ENCODE results near the gene METTL1.
A peak's percentile ranks its signal among the peaks of the same experiment; 100 is the strongest.
"Not testable (repeated sequence)": the region's sequence is repeated elsewhere in the genome, so short reads cannot be mapped to it uniquely, and the experiment has no call there.

Gene METTL1

DNA sequence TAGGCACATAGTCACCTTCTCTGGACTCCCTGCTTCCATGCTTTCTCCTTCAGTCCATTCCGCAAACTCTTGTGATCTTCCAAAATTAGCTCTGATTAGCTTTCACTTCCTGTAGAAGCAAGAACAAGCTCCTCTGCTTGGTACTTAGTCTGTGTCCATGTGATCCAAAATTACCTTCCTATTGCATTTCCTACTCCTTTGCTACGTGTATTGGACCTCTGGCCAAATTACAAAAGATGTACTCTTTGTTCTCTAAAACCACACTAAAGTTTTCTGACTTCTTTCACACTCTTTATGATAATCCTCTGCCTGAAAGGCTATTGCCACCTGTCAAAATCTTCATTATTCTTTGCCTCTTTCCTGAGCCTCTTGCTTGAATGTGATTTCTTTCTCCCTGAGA, 9.9 kb upstream of the METTL1 start:
- H3K4me1 ChIP-seq (ENCODE audit: insufficient read depth, low read length), result no peaks in the 10 kb centered on the region
- peaks cover 8% of the 10 kb centered on the region for H3K36me3 ChIP-seq (ENCODE audit: insufficient read depth, low read length)
- no peaks in the 10 kb centered on the region for H3K9me3 ChIP-seq (ENCODE audit: control insufficient read depth, insufficient read depth, low read length)
- H3K9ac ChIP-seq (ENCODE audit: low read depth, low read length), result no peak overlapping the region

DNA sequence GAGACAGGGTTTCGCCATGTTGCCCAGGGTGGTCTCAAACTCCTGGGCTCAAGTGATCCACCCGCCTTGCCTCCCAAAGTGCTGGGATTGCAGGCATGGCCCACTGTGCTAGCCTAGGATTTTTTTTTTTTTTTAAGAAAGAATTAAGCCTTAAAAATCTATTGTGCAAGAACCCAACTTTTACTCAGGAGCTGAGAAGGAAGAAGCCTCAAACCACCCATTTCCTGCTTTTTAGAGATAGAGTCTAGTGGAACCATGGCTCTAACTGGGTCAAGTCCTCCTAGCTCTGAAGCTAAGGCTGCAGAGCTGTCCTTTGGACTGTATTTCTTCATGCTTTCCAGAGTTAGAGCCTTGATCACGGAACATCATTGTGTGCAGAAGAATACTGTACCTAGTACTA, 9.3 kb upstream of the METTL1 start:
- Histone ChIP-seq H3K9ac (ENCODE audit: low read depth, low read length) (no peak overlapping the region), H3K36me3 (ENCODE audit: insufficient read depth, low read length) (peaks cover 2% of the 10 kb centered on the region; the same call in 1 of the 2 replicates), H3K9me3 (ENCODE audit: control insufficient read depth, insufficient read depth, low read length) (no peaks in the 10 kb centered on the region), H3K4me1 (ENCODE audit: insufficient read depth, low read length) (no peaks in the 10 kb centered on the region)

DNA sequence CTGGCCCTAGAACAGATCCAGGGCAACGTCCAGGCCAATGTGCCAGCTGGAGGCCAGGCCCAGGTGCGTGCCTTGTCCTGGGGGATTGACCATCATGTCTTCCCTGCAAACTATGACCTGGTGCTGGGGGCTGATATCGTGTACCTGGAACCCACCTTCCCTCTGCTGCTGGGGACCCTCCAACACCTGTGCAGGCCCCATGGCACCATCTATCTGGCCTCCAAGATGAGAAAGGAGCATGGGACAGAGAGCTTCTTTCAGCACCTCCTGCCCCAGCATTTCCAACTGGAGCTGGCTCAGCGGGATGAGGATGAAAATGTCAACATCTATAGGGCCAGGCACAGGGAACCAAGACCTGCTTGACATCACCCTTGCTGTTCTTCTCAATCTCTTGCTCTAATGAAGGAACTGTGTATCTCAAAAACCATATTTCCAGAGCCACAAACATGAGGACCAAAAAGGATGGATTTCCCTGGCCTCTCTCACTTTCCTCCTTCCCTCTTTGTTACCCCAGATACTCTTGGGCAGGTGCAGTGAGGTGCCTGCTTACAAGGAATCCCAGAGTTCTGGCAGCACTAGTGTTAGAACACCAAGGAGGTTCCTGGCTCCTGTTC, 8.5 kb upstream of the METTL1 start:
- Histone ChIP-seq H3K9me3 (ENCODE audit: control insufficient read depth, insufficient read depth, low read length) (no peaks in the 10 kb centered on the region), H3K9ac (ENCODE audit: low read depth, low read length) (no peak overlapping the region)

DNA sequence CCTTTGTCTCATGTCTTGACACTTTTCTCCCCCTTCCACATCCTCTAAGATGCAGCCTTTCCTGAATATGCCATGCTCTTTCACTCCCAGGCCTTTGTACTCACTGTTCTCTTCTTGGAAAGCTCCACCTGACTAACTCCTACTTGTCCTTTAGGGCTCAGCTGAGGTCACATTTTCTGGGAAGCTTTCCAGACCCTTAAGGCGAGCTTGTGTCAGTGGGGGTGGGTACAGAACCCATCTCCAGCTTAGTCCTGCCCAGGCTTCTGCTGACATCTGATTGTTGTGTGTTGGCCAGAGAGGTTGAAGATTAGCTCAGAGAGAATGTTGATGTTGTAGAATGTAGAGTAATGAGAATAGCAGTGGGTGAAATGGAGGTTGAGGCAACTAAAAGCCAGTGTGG, 7.8 kb upstream of the METTL1 start:
- H3K9ac ChIP-seq (ENCODE audit: low read depth, low read length), result no peak overlapping the region
- H3K9me3 ChIP-seq (ENCODE audit: control insufficient read depth, insufficient read depth, low read length), result no peaks in the 10 kb centered on the region
- no peaks in the 10 kb centered on the region for H3K4me1 ChIP-seq (ENCODE audit: insufficient read depth, low read length)
- H3K36me3 ChIP-seq (ENCODE audit: insufficient read depth, low read length), result no peaks in the 10 kb centered on the region

More for the DNA sequence above, 8.5 kb upstream of the METTL1 start:
- no peaks in the 10 kb centered on the region for H3K4me1 ChIP-seq (ENCODE audit: insufficient read depth, low read length)
- H3K36me3 ChIP-seq (ENCODE audit: insufficient read depth, low read length), result no peaks in the 10 kb centered on the region

DNA sequence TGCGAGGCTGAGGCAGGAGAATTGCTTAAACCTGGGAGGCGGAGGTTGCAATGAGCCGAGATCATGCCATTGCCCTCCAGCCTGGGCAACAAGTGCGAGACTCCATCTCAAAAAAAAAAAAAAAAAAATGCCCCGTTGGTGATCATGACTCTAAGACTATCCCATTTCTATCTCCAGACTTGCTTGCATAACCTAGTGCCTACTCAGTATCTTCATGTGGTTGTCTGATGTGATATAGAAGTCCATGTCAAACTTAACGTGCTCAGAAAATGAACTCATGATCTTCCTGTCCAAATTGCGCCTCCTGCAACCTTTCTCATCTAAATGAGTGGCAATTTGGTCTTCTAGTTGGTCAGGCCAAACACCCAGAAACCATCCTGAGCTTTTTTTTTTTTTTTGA, 6.0 kb upstream of the METTL1 start:
- Histone ChIP-seq H3K4me1 (ENCODE audit: insufficient read depth, low read length) (no peaks in the 10 kb centered on the region), H3K9me3 (ENCODE audit: control insufficient read depth, insufficient read depth, low read length) (no peaks in the 10 kb centered on the region), H3K9ac (ENCODE audit: low read depth, low read length) (no peak overlapping the region), H3K36me3 (ENCODE audit: insufficient read depth, low read length) (no peaks in the 10 kb centered on the region)

DNA sequence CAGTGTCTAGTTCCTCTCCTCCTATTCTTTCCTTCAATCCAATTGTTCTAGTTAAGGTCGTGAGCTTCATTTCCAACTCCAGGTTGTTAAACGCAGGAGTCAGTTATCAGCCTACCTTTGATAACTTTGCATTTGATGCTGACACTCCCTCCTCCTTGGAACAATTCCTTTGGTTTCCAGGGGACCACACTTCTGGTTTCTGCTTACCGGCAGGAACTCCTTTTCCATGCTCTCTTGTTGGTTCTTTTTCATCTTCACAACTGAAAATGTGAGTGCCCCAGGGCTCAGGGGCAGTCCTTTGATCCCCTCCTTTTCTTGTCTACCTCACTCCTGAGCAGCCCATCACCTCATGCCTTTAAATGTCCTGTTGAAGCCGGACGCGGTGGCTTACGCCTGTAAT, 5.5 kb upstream of the METTL1 start:
- H3K9me3 ChIP-seq (ENCODE audit: control insufficient read depth, insufficient read depth, low read length), result no peaks in the 10 kb centered on the region
- no peaks in the 10 kb centered on the region for H3K4me1 ChIP-seq (ENCODE audit: insufficient read depth, low read length)
- no peaks in the 10 kb centered on the region for H3K36me3 ChIP-seq (ENCODE audit: insufficient read depth, low read length)
- H3K9ac ChIP-seq (ENCODE audit: low read depth, low read length), result no peak overlapping the region

DNA sequence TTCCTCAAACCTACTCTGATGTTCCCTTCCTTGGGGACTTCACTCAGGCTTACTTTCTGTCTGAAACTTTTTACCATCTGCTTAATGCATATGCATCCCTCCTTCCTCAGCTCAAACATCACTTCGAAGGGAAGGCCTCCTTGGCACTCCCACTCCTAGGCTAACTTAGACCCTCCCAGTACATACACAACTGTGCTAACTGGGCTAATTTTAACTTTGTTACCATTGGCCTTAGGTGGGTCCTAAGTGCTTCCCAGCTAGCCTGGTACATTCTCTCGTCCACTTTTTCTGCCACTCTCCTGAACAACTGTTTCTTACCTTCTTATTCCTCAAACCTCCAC, 4.3 kb upstream of the METTL1 start:
- no peak overlapping the region for H3K9ac ChIP-seq (ENCODE audit: low read depth, low read length)
- no peaks in the 10 kb centered on the region for H3K9me3 ChIP-seq (ENCODE audit: control insufficient read depth, insufficient read depth, low read length)
- H3K4me1 ChIP-seq (ENCODE audit: insufficient read depth, low read length), result no peaks in the 10 kb centered on the region; the same call in 1 of the 2 replicates
- no peaks in the 10 kb centered on the region for H3K36me3 ChIP-seq (ENCODE audit: insufficient read depth, low read length)

DNA sequence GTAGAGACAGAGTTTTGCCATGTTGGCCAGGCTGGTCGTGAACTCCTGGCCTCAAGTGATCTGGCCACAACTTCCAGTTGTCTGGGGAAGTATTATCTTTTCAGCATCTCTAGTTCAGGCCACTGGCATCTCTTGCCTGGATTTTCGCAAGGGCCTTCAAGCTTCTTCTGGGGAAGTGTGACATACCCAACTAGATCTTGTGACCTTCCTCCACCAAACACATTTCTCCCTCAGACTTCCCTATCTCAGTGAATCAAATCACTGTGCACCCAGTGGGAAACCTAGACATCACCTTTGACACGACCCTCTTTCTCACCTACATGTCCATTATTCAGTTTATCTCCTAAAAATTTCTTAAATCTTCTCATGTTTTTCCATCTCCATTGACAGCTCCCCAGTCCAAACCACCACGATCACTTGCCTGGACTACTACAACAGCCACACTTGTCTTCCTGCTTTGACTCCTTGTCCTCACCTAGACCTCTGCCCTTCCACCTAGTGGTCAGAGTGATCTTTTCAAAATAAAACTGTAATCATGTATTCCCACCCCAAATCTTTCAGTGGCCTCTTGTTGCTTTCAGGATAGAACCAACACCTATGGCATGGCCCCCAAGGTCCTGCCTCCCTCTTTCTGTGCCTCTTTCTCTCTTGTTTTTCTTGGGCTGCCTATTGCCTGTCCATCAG, 3.8 kb upstream of the METTL1 start:
- Histone ChIP-seq H3K9ac (ENCODE audit: low read depth, low read length) (no peak overlapping the region), H3K4me1 (ENCODE audit: insufficient read depth, low read length) (no peaks in the 10 kb centered on the region; the same call in 1 of the 2 replicates), H3K36me3 (ENCODE audit: insufficient read depth, low read length) (no peaks in the 10 kb centered on the region), H3K9me3 (ENCODE audit: control insufficient read depth, insufficient read depth, low read length) (no peaks in the 10 kb centered on the region)

DNA sequence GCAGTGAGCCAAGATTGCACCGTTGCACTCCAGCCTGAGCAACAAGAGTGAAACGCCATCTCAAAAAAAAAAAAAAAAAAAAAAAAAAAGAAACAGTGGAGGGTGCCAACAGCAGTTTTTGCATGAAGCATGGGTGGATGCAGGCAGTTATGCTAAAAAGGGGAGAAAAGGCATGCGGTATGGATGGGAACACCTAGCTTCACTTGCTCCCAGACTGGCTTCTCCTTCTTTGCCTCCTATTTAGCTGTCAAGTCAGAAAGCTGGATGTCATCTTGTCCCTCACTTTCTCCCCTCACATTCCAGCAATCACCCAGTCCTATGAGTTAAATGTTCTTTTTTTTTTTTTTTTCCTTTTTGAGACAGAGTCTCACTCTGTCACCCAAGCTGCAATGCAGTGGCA, 3.1 kb upstream of the METTL1 start:
- no peaks in the 10 kb centered on the region for H3K9me3 ChIP-seq (ENCODE audit: control insufficient read depth, insufficient read depth, low read length)
- no peaks in the 10 kb centered on the region for H3K36me3 ChIP-seq (ENCODE audit: insufficient read depth, low read length)
- H3K4me1 ChIP-seq (ENCODE audit: insufficient read depth, low read length), result no peaks in the 10 kb centered on the region; the same call in 1 of the 2 replicates
- H3K9ac ChIP-seq (ENCODE audit: low read depth, low read length), result no peak overlapping the region

DNA sequence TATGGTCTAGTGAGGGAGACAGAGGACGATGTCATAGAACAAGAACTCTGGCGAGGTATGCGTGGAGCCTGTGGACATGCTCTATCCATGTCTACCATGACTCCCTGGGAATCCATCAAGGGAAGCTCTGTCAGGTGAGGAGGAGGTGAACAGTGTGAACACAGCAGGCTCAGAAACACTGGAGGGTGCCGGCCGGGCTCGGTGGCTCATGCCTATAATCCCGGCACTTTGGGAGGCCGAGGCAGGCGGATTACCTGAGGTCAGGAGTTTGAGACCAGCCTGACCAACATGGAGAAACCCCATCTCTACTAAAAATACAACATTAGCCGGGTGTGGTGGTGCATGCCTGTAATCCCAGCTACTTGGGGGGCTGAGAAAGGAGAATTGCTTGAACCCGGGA, 2.7 kb upstream of the METTL1 start:
- H3K4me1 ChIP-seq (ENCODE audit: insufficient read depth, low read length); H3K36me3 ChIP-seq (ENCODE audit: insufficient read depth, low read length); H3K9ac ChIP-seq (ENCODE audit: low read depth, low read length); H3K9me3 ChIP-seq (ENCODE audit: control insufficient read depth, insufficient read depth, low read length): not testable (repeated sequence)

DNA sequence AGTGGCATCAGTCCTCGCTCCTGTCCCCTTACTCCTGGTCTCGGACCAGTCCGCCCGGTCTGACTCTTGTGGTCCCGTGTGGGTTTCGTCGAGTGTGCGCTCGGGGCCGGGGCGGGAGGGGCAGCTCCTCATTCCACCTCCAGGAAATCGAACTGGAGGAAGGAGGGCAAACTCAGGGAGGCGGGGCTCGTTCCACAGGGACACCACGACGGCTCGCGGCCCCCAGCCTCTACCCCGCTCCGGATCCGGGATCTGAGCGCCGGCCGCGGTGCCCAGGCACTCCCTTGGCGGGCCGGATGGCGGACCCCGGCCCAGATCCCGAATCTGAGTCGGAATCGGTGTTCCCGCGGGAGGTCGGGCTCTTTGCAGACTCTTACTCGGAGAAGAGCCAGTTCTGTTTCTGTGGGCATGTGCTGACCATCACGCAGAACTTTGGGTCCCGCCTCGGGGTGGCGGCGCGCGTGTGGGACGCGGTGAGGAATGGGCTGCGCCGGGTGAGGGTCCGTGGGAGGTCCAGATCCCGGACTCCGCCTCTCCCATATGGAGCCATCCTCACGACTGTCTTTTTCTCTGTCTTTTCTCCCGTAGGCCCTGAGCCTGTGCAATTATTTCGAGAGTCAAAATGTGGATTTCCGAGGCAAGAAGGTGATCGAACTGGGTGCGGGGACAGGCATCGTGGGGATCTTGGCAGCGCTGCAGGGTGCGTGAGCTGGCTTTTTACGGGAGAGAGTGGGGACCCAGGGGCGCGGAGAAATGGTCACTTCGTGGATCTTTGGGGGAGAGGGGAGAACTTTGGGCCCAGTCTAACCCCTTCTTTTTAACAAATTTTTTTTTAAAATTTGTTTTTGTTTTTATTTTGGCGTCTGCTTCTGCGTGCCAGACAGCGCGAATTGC, 771 bp upstream of the METTL1 start, which contains the start of gene EEF1AKMT3:
Gene EEF1AKMT3 (plus strand): TSS at position 186 of the 894 bp plus-strand sequence. CDS start 111 bp downstream, at position 297.
- H3K36me3 ChIP-seq (ENCODE audit: insufficient read depth, low read length), result no peaks in the 10 kb centered on the region
- no peaks in the 10 kb centered on the region; the same call in 1 of the 2 replicates for H3K4me1 ChIP-seq (ENCODE audit: insufficient read depth, low read length)
- no peaks in the 10 kb centered on the region for H3K9me3 ChIP-seq (ENCODE audit: control insufficient read depth, insufficient read depth, low read length)
- H3K9ac ChIP-seq (ENCODE audit: low read depth, low read length), result peak within 1 kb of the TSS; percentile 96

DNA sequence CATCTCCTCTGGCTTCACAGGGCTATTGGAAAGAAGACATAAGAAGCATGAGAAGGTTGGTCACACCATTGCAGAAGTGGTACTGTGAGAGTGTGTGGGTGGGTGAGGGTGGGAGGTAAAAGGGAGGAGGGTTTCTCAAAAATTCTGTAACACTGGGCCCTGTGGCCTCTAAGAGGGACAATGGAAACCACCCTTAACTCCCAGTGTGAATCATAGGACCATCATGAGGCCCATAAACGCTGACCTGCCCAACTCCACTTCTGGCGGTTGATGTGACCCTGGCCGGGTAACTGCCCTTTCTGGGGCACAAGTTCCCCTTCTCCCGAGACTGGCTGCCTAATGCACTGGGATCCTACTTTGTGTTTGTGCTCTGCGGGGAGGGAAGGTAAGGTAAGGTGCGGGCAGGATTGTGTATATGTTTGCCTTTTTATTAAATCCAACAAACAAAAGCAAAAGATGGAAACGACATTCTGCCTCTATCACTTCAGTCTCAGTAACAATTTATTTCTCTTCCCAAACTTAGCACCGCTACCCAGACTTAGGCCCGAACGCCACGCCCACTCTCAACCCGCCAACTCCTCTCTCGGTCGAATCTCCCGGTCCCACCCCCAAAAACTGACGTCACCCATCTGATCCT, 551 bp downstream of the METTL1 start:
- Histone ChIP-seq H3K36me3 (ENCODE audit: insufficient read depth, low read length) (no peaks in the 10 kb centered on the region), H3K9ac (ENCODE audit: low read depth, low read length) (peak overlapping the region; percentile 96), H3K4me1 (ENCODE audit: insufficient read depth, low read length) (no peaks in the 10 kb centered on the region; the same call in 1 of the 2 replicates), H3K9me3 (ENCODE audit: control insufficient read depth, insufficient read depth, low read length) (no peaks in the 10 kb centered on the region)

DNA sequence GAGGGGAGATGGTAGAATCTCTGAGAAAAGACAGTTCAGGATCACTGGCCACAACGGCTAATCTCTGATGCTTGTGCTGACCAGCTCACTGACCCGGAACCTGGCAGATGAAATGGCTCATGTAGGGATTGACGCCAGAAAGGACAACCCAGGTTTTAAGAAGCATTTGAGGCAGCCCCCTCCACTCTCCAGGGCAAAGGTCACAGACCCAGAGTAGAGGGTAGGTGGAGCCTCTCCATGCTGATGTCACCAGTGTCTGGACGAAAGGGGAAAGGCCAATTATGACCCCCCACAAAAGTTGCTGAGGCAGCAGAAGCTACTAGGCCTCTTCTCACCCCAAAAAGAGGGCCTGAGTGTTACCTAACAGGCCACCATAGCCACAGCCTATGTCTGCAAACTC, 1.2 kb downstream of the METTL1 start:
- Histone ChIP-seq H3K4me1 (ENCODE audit: insufficient read depth, low read length) (no peaks in the 10 kb centered on the region; the same call in 1 of the 2 replicates), H3K9ac (ENCODE audit: low read depth, low read length) (no peak overlapping the region; the same call in 1 of the 2 replicates), H3K9me3 (ENCODE audit: control insufficient read depth, insufficient read depth, low read length) (no peaks in the 10 kb centered on the region), H3K36me3 (ENCODE audit: insufficient read depth, low read length) (no peaks in the 10 kb centered on the region)

DNA sequence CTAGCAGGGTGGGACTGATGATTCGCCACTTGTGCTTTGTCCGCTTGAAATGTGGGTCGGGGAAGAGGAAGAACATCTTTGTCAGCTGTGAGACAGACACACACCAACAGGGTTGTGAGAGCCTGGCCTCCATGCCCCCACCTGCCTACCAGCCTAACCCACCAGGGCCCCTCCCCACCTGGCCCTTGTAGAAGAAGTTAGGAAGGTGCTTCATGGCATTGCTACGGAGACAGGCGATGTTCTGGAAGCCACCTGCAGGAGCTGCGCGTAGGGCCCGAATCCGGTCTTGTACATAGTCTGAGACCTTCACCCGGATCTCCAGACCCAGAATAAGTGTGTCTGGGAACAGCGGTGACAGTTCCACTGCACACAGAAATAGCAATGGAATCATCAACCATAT, 2.3 kb downstream of the METTL1 start:
- H3K9me3 ChIP-seq (ENCODE audit: control insufficient read depth, insufficient read depth, low read length), result no peaks in the 10 kb centered on the region
- H3K36me3 ChIP-seq (ENCODE audit: insufficient read depth, low read length), result no peaks in the 10 kb centered on the region
- H3K4me1 ChIP-seq (ENCODE audit: insufficient read depth, low read length), result no peaks in the 10 kb centered on the region; the same call in 1 of the 2 replicates
- no peak overlapping the region for H3K9ac ChIP-seq (ENCODE audit: low read depth, low read length)
